ENCODE results near the gene DNAAF8.

The DNAAF8 gene

DNA sequence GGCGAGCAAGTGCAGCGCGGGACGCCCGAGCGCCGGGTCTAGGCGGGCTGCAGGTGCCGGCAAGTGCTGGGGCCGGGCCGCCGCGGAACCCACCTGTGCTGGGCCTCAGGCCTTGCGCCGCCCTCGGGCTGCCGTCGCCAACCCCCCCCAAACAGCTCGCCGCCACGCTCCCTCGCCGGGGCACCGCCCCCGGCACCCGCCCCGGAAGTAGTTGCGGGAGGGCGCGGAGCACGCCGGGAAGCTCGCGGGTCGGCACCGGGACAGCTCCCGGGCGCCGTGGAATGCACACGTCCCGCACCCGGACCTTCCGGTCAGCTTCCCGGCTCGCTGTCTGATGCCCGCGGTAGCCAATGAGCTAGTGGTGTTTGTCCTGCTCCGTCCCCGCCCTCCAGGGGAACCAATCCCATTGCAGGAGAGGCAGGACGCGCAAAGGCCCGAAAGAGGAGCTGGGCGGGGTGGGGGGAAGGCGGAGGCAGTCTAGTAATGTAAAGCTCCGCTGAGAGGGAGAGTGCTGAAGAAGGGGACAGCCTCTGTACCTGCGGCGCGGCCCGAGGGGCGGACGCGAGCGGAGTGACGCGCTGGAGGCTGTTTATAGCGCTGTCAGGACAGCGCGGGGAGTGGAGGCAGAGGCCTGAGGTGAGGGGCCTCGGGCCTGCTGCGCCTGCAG lies at the start of gene DNAAF8, which contains the start of gene ANKS3:
Gene DNAAF8, plus strand, starts transcription at position 475 of the 667 bp plus-strand sequence. CDS start 1,978 bp downstream, outside the sequence.
Gene ANKS3, minus strand, starts transcription at position 209 of the 667 bp plus-strand sequence. CDS start 4,122 bp downstream, outside the sequence.
- peak; percentile 75 to 81 for DNase-seq (ENCODE audit: low read depth in 2 of 2)

DNA sequence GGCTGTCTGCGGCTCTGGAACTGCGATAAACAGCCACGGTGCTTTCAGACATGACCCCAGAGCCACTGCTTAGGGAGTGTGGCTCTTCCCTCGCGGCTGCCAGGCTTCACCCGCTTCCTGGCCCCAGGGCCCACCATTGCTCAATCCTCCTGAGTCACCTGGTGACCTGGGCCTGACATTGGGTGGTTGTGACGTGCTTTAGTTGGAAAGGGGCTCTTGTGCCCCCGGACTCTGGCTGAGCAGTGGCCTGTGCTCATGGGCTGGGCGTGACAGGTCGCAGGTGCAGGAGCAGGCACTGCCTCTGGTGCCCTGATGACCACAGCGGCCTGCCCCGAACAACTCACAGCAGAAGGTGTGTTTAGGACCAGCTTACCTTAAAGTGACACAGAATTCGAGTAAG lies 49.6 kb upstream of the DNAAF8 start:
- DNase-seq (ENCODE audit: low read depth in 2 of 2), result no peak

GRCh38 chr16:4685292-4685691 lies 49.0 kb upstream of the DNAAF8 start:
- DNase-seq (ENCODE audit: low read depth in 2 of 2), result no peak

DNA sequence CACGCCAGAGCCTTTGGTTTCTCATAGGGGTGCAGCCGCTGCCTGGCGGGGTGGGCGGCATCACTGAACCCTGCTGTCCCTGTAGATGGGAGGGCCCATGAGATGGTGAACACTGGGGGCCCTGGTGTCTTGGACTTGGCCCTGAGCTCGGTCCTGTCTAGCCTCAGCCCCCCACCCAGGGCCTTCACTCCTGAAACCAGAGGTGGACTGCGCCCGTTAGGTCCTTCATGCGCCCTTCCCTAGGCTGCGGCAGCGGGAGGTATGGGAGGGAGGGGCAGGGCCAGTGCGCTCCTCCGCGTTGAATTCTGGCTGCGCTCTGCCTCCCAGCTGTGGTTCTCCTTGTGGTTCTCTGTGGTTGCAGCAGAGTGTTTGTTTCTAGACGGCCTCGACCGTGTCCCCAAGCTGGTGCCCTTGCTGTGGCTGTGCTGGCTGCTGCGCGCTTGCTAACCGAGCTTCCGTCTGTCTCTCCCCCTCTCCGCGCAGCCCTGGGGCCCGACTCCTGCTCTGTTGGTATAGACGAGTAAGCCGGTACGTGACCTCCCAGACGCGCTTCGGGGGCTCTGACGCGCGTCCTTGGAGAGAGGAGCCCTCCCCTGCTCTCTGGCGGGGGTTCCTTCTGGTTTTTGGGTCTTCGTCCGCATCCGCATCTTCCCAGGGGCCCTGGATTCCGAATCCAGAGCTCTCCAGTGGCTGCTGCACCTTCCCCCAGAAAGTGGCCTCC lies 48.4 kb upstream of the DNAAF8 start:
- DNase-seq (ENCODE audit: low read depth in 2 of 2), result no peak

DNA sequence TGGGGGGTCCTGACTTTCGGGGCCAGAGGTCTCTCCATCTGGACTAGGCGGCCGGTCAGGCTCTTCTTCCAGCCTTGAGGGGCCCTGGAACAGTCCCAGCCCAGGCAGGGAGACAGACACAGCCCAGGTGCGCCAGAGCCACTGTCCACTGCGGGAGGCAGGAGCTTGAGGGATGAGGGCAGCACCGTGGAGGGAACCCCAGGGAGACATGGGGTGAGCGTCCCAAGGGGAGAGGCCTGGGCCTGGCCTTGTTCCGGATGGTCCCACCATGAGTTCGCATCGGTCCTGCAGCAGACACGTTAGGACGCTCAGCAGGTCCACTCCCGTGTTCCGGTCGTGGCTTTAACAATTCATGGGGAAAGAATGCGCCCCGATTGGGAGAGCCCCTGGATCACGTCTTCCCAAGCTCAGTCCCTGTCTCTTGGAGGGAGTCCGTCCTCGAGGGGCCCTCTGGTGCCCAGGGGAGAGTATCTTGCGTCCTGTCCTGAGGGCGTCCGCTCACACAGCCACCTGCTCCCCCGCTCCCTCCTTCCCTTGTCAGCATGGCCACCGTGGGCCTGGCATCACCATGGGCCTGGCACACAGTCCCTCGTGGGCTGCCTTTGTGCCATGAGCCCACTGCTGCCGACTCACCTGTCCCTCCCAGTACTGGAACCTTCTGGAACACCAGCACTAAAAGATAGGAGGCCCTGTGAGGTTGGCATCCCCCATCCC lies 47.7 kb upstream of the DNAAF8 start:
- DNase-seq (ENCODE audit: low read depth in 2 of 2), result no peak

DNA sequence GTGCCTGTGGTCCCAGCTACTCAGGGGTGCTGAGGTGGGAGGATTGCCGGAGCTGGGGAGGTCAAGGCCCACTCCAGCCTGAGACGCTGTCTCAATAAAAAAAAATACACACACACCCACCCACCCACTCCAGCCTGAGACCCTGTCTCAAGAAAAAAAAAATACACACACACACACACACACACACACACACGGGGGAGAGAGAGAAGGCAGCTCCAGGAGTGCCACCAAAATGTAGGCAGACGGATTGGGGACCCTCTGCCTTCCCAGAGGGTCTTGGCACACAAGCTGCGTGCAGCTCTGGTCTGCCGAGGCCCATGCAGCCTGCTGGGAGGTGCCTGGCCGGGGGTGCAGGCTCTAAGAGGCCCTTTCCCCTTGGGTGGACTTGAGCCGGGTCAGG lies 46.9 kb upstream of the DNAAF8 start:
- DNase-seq (ENCODE audit: low read depth in 2 of 2), result no peak

- no peak for DNase-seq (ENCODE audit: low read depth in 2 of 2)
Measured at GRCh38 chr16:4687946-4688673, 46.2 kb upstream of the DNAAF8 start.

DNA sequence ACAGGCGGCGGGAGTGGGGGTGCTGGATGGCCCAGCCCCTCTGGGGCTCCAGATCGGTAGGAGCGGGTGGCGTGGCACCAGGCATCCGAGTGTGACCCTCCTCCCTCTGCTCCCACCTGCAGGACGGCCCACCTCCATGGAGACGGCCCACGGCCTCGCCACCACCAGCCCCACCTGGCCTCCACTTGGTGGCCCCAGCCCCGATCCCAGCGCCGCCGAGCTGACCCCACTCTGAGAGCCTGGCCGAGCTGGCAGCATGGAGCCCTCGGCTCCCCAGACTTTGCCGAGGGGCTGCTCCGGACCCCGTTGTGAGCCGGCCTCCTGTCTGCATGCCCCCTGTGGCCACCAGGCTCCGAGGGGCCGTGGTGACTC lies 45.7 kb upstream of the DNAAF8 start:
- DNase-seq (ENCODE audit: low read depth in 2 of 2), result no peak

- DNase-seq (ENCODE audit: low read depth in 2 of 2), result no peak
Measured at GRCh38 chr16:4689091-4689671, 45.2 kb upstream of the DNAAF8 start.

DNA sequence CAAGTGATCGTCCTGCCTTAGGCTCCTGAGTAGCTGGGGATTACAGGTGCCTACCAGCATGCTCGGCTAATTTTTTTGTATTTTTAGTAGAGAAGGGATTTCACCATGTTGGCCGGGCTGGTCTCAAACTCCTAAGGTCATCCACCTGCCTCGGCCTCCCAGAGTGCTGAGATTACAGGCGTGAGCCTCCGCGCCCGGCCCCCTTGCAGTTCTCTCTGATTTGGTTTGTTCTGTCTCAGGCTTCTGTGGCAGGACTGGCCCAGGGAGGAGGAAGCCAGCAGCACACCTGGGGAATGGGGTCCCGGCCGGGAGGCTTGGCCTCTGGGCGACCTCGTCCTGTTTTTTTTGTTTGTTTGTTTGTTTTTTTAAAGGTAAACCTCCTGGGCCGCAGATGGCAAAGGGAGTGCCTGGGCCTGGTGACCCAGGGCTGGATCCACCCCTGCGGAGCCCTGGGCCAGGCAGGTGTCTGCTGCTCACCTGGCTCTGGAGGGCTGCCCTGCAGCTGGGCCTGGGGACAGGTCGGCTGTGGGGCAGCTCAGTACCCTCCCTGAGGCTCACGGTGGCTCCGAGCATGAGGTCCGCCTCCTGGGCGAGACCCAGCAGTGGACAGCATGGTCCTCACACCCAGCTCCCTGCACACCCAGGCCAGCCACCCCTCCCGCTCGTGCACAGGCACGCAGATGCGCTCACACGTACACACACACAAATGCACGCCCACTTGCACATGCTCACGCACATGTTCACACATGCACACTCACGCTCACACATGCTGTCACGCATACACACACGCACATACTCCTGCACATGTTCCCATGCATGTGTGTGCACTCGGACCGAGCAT lies 44.3 kb upstream of the DNAAF8 start:
- DNase-seq (ENCODE audit: low read depth in 2 of 2), result no peak

DNA sequence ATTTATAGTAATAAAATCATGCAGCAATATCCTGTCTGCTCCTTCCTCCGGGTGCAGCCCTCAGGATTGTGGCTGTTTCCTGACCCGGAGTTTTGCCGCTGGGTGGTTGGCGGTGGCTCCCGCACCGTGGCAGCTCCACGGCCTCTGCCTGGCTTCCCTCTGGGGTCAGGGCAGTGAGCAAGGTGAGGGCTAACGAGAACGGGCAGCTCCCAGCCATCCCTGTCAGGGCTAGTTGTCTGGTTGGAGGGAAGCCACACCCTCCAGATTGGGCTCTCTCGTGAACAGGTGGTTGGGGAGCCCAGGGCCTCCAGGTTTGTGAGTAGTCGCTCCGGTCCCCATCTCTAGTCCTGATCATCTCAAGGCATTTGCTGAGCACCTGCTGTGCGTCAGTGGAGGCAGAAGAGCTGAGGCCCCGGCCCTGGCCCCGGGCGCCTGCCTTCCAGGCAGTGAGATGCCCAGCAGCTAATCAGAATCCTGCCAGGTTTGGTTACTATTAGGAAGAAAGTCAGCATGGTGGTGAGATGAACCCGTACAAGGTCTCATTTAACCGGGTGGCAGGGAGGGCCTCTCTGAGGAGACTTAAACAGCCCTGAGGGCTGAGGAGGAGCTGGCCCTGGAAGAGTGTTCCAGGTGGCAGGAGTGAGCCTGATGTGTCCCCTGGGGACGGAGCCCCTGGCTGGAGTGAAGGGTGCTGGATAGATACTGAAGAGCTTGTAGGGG lies 43.2 kb upstream of the DNAAF8 start:
- no peak for DNase-seq (ENCODE audit: low read depth in 2 of 2)

- DNase-seq (ENCODE audit: low read depth in 2 of 2), result no peak
Measured at GRCh38 chr16:4691666-4692412, 42.5 kb upstream of the DNAAF8 start.

DNA sequence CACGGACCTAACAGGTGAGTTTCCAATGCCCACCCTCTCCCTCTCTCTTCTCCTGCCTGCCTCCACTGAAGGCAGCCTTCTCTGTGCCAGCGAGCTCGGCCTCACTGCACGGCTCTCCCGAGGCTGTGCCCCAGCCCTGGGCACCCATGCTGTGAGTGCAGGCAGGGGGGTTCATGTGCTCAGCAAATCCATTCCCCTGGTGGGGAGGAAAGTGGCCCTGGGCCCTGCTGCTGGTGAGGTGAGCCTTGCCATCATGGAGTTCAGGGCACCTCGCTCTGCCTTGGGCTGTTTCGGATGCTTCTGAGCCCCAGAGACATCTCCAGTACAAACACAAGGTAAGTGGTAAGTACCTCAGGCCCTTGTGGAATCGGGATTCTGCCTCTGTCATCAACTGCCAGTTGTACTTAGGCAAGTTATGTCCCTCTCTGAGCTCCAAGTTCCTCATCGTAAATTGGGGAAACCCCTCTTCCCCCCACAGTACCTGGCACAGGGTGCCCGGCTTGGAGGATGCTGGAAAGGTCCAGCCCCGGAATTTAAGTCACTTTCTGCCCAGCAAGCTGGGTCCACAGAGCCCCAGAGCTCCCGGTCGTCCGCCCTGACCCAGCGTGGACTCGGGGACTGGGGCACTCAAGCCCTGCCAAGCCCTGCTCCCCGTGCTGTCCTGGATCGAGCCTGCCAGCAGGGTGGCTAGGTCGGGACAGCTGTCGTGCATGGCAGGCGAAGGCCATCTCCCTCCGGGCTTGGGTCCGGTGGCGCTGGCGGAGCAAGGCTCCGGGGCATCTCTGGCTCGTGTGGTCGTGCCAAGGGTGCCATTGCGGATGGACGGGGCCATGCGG lies 41.7 kb upstream of the DNAAF8 start:
- DNase-seq (ENCODE audit: low read depth in 2 of 2), result no peak

DNA sequence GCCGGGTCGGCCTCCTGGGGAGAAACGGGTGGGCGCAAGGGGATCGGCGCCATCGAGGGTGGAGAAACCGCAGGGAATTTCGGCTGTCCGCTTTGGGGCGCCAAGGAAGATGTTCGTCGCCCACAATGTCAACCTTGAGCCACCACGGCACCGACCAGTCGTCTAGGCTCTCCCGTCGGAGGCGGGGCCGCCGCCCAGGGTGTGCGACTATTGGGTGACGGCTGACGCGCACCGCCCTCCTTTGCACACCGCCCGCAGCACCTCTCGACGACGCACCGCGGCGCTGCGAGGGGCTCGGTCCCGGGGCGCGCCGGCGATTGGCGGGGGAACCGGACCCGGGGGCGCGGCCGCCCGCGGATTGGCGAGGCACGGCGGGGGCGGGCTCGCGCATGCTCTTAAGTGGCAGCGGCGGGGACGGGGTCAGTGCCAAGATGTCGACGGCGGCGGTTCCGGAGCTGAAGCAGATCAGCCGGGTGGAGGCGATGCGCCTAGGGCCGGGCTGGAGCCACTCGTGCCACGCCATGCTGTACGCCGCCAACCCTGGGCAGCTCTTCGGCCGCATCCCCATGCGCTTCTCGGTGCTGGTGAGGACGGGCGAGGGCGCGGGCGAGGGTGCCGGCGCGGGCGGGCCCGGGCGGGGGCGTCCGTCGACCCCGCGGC lies 40.9 kb upstream of the DNAAF8 start, which contains the start of gene NUDT16L1:
Gene NUDT16L1, plus strand, starts transcription at position 267 of the 660 bp plus-strand sequence. Its CDS starts 165 bp downstream, at position 432.
- DNase-seq (ENCODE audit: low read depth in 2 of 2), result peak; percentile 98

GRCh38 chr16:4693956-4694641 lies 40.2 kb upstream of the DNAAF8 start:
- DNase-seq (ENCODE audit: low read depth in 2 of 2), result no peak

GRCh38 chr16:4694642-4695451 lies 39.5 kb upstream of the DNAAF8 start:
- no peak for DNase-seq (ENCODE audit: low read depth in 2 of 2)
